ENCODE results near the gene EEFSEC. TPM values are rescaled to one million over a fixed set of nuclear protein-coding genes. Genes with fewer than 3 reads are reported as not detected.
A peak's percentile ranks its signal among the peaks of the same experiment; 100 is the strongest.

The EEFSEC gene
- total RNA-seq, 1 donor from 2014 or later, result 15.6 TPM

- TF ChIP-seq CTCF (IDR thresholded peaks at IDR 0.05), result no peak
- Mint-ChIP-seq H3K27ac (ENCODE audit: unreplicated experiment) (no peak overlapping the region), H3K4me3 (ENCODE audit: unreplicated experiment) (no peak overlapping the region), H3K9me3 (ENCODE audit: unreplicated experiment) (peaks cover 7% of the 10 kb centered on the region), H3K27me3 (ENCODE audit: unreplicated experiment) (no peaks in the 10 kb centered on the region), H3K36me3 (ENCODE audit: unreplicated experiment) (peaks cover 8% of the 10 kb centered on the region), H3K4me1 (ENCODE audit: unreplicated experiment) (peaks cover 18% of the 10 kb centered on the region)
- DNase-seq (ENCODE audit: extremely low spot score, unreplicated experiment), result no peak
These were observed 132.7 kb downstream of the EEFSEC start for GRCh38 chr3:128285967-128286321.

- peaks cover 7% of the 10 kb centered on the region for H3K9me3 Mint-ChIP-seq (ENCODE audit: unreplicated experiment)
- no peak for DNase-seq (ENCODE audit: extremely low spot score, unreplicated experiment)
- H3K27ac Mint-ChIP-seq (ENCODE audit: unreplicated experiment), result no peak overlapping the region
- TF ChIP-seq CTCF (IDR thresholded peaks at IDR 0.05), result no peak
- no peaks in the 10 kb centered on the region for H3K27me3 Mint-ChIP-seq (ENCODE audit: unreplicated experiment)
- H3K36me3 Mint-ChIP-seq (ENCODE audit: unreplicated experiment), result peaks cover 10% of the 10 kb centered on the region
- no peak overlapping the region for H3K4me3 Mint-ChIP-seq (ENCODE audit: unreplicated experiment)
- H3K4me1 Mint-ChIP-seq (ENCODE audit: unreplicated experiment), result peaks cover 12% of the 10 kb centered on the region
These were observed 133.4 kb downstream of the EEFSEC start for GRCh38 chr3:128286691-128287090.

GRCh38 chr3:128287216-128287615 lies 133.9 kb downstream of the EEFSEC start:
- H3K9me3 Mint-ChIP-seq (ENCODE audit: unreplicated experiment), result peaks cover 7% of the 10 kb centered on the region
- H3K27me3 Mint-ChIP-seq (ENCODE audit: unreplicated experiment), result no peaks in the 10 kb centered on the region
- H3K4me3 Mint-ChIP-seq (ENCODE audit: unreplicated experiment), result no peak overlapping the region
- no peak for TF ChIP-seq CTCF (IDR thresholded peaks at IDR 0.05)
- H3K27ac Mint-ChIP-seq (ENCODE audit: unreplicated experiment), result no peak overlapping the region
- peaks cover 10% of the 10 kb centered on the region for H3K4me1 Mint-ChIP-seq (ENCODE audit: unreplicated experiment)
- peaks cover 10% of the 10 kb centered on the region for H3K36me3 Mint-ChIP-seq (ENCODE audit: unreplicated experiment)
- DNase-seq (ENCODE audit: extremely low spot score, unreplicated experiment), result peak; percentile 68

GRCh38 chr3:128289534-128289933 lies 136.3 kb downstream of the EEFSEC start:
- Mint-ChIP-seq H3K36me3 (ENCODE audit: unreplicated experiment) (peaks cover 9% of the 10 kb centered on the region), H3K9me3 (ENCODE audit: unreplicated experiment) (peaks cover 7% of the 10 kb centered on the region), H3K4me3 (ENCODE audit: unreplicated experiment) (no peak overlapping the region), H3K27me3 (ENCODE audit: unreplicated experiment) (no peaks in the 10 kb centered on the region), H3K4me1 (ENCODE audit: unreplicated experiment) (no peaks in the 10 kb centered on the region), H3K27ac (ENCODE audit: unreplicated experiment) (no peak overlapping the region)
- DNase-seq (ENCODE audit: extremely low spot score, unreplicated experiment), result no peak
- no peak for TF ChIP-seq CTCF (IDR thresholded peaks at IDR 0.05)

DNA sequence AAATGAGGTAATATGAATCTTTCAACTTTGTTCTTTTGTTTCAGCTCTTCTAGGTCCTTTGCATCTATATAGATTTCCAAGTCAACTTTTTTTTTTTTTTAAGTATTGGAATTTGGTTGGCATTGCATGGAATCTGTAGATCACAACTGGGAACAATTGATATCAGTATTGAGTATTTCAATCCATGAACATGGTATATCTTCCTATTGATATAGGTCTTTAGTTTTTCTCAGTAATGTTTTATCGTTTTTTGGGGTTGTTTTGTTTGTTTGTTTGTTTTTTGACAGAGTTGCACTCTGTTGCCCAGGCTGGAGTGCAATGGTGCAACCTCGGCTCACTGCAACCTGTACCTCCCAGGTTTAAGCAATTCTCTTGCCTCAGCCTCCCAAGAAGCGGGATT lies 137.2 kb downstream of the EEFSEC start:
- no peak overlapping the region for H3K27ac Mint-ChIP-seq (ENCODE audit: unreplicated experiment)
- peaks cover under 1% of the 10 kb centered on the region for H3K4me1 Mint-ChIP-seq (ENCODE audit: unreplicated experiment)
- H3K4me3 Mint-ChIP-seq (ENCODE audit: unreplicated experiment), result no peak overlapping the region
- no peak for TF ChIP-seq CTCF (IDR thresholded peaks at IDR 0.05)
- peaks cover 7% of the 10 kb centered on the region for H3K9me3 Mint-ChIP-seq (ENCODE audit: unreplicated experiment)
- no peak for DNase-seq (ENCODE audit: extremely low spot score, unreplicated experiment)
- H3K36me3 Mint-ChIP-seq (ENCODE audit: unreplicated experiment), result peaks cover 9% of the 10 kb centered on the region
- no peaks in the 10 kb centered on the region for H3K27me3 Mint-ChIP-seq (ENCODE audit: unreplicated experiment)
